Vagina (tissue), 2 donors: Measurements from ENCODE around the gene ZIC5. TPM values are rescaled to one million over a fixed set of nuclear protein-coding genes. Genes with fewer than 3 reads are reported as not detected.

ENCODE experiments used
- DNase-seq, 2 donors: peaks; one replicate each; pipeline ENCODE4 v3.0.0-alpha.2; 2017; ENCODE audit errors: extremely low spot score in 2 of 2
- H3K27ac ChIP-seq: fragments of 200-600 bp; sonication (generic); one replicate; pipeline ENCODE4 v1.5.1; 2019
- H3K27me3 ChIP-seq: fragments of 200-600 bp; sonication (generic); one replicate; pipeline ENCODE4 v1.5.1; 2019
- H3K36me3 ChIP-seq, 2 donors: fragments of 200-600 bp; sonication (generic); one replicate each; pipeline ENCODE4 v1.5.1; 2017 to 2019
- H3K4me1 ChIP-seq: fragments of 200-600 bp; sonication (generic); one replicate; pipeline ENCODE4 v1.5.1; 2019
- H3K4me3 ChIP-seq, 2 donors: fragments of 200-600 bp; sonication (generic); 1 replicate in 1 of 2; 2 replicates in 1 of 2; pipeline ENCODE4 v1.5.1; 2016 to 2019
- H3K9me3 ChIP-seq: fragments of 200-600 bp; sonication (generic); one replicate; pipeline ENCODE4 v1.5.1; 2019
- POLR2A ChIP-seq, 2 donors: fragments of 450-650 bp; IDR thresholded peaks; one replicate each; pipeline ENCODE4 v1.6.1; 2017; ENCODE audit warnings: antibody characterized with exemption in 2 of 2, mild to moderate bottlenecking in 2 of 2, moderate library complexity in 2 of 2
- POLR2AphosphoS5 ChIP-seq, 2 donors: sonication (generic); formaldehyde crosslinking; IDR thresholded peaks; one replicate each; pipeline ENCODE4 v1.9.0; 2017; ENCODE audit warnings: antibody characterized with exemption in 2 of 2, mild to moderate bottlenecking in 2 of 2, low read depth in 1 of 2; ENCODE audit not compliant: insufficient read depth in 1 of 2
- intact Hi-C: fragments of 100-400 bp; cut with DNase I; formaldehyde crosslinking; loops from one replicate; pipeline ENCODE4 v1.15.1; 2023
- total RNA-seq: library from RNA; depleted of rRNA; stranded (reverse); fragments of >200 nt; gene quantifications from one replicate; pipeline ENCODE4 v1.2.3, GENCODE V29; 2016
- TF ChIP-seq, protein P1 (sequence below), 3 experiments: fragments of 450-650 bp in 2 of 3; fragments of 200-600 bp in 1 of 3; sonication (generic) in 1 of 3; IDR thresholded peaks; one replicate each; pipeline ENCODE4 v1.5.1; 2017 to 2019; ENCODE audit warnings: antibody characterized with exemption in 3 of 3, mild to moderate bottlenecking in 2 of 3, moderate library complexity in 2 of 3

Gene ZIC5
- total RNA-seq, 1 donor from 2014 or later = not detected

DNA sequence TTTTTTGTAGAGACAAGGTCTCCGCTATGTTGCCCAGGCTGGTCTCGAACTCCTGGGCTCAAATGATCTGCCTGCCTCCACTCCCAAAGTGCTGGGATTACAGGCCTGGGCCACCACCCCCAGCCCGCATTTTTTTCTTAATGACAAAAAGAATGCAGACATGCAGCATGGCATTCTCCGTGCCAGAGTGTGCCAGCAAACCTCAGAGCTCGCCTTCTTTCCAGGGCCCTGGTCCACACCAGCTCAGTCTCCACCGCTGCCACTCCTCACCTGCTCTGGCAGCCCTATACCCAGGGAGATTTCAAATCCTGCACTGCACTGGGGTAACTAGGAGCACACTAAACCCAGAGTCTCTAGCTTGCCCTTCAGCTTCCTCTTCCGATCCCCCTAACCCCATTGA is 41.7 kb downstream of the ZIC5 start:
- DNase-seq = no peak
- intact Hi-C loops = no loop called here
- Histone ChIP-seq H3K36me3 (no peaks in the 10 kb centered on the region), H3K9me3 (no peaks in the 10 kb centered on the region), H3K27ac (no peak overlapping the region), H3K27me3 (no peaks in the 10 kb centered on the region), H3K4me3 (no peak overlapping the region), H3K4me1 (no peaks in the 10 kb centered on the region)
- TF ChIP-seq POLR2A (IDR thresholded peaks at IDR 0.05) (no peak), POLR2AphosphoS5 (IDR thresholded peaks at IDR 0.05; ENCODE audit: insufficient read depth in 1 of 2, low read depth in 1 of 2) (no peak)
- TF ChIP-seq, protein P1, sequence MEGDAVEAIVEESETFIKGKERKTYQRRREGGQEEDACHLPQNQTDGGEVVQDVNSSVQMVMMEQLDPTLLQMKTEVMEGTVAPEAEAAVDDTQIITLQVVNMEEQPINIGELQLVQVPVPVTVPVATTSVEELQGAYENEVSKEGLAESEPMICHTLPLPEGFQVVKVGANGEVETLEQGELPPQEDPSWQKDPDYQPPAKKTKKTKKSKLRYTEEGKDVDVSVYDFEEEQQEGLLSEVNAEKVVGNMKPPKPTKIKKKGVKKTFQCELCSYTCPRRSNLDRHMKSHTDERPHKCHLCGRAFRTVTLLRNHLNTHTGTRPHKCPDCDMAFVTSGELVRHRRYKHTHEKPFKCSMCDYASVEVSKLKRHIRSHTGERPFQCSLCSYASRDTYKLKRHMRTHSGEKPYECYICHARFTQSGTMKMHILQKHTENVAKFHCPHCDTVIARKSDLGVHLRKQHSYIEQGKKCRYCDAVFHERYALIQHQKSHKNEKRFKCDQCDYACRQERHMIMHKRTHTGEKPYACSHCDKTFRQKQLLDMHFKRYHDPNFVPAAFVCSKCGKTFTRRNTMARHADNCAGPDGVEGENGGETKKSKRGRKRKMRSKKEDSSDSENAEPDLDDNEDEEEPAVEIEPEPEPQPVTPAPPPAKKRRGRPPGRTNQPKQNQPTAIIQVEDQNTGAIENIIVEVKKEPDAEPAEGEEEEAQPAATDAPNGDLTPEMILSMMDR (IDR thresholded peaks at IDR 0.05) = no peak

DNA sequence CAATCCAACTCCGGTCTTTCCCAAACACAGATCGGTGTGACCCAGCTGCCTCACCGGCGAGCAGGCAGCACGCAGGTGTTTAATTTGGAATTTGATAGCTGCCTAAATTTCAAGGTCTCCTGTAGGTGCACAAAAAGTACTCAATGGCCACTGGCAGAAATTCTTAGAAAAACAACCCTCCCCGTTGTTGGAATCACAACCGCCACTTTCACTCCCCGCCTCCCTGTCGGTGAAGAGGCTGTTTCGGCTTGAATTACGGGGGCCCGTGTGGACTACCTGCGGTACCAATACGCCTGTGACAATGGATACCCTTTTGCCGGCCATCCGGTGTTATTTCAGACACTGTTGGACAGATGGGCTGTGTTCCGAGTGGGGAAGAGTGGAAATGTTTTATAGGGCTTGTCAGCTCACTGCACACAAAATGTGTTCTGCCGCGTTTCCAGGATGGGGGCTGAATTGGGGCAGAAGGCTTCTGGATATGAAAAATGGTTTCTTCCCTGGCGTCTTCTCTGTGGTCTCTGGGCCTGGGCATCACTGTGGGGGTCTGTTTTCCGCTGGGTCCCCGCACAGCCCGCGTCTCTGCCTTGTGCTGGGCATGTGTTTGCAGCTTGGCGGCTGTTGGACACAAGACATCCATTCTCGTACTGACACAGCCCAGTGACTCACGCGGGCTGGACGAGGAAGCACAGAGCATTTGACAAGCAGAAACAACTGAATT is 45.4 kb downstream of the ZIC5 start:
- intact Hi-C loops = no loop called here
- Histone ChIP-seq H3K27ac (no peak overlapping the region), H3K9me3 (no peaks in the 10 kb centered on the region), H3K27me3 (no peaks in the 10 kb centered on the region), H3K4me3 (peak overlapping the region in 1 of 2 donors; percentile 35), H3K36me3 (no peaks in the 10 kb centered on the region), H3K4me1 (no peaks in the 10 kb centered on the region)
- no peak for DNase-seq
- no peak for TF ChIP-seq POLR2A (IDR thresholded peaks at IDR 0.05)
- TF ChIP-seq, protein P1 (IDR thresholded peaks at IDR 0.05) = no peak
- TF ChIP-seq POLR2AphosphoS5 (IDR thresholded peaks at IDR 0.05; ENCODE audit: insufficient read depth in 1 of 2, low read depth in 1 of 2) = no peak

DNA sequence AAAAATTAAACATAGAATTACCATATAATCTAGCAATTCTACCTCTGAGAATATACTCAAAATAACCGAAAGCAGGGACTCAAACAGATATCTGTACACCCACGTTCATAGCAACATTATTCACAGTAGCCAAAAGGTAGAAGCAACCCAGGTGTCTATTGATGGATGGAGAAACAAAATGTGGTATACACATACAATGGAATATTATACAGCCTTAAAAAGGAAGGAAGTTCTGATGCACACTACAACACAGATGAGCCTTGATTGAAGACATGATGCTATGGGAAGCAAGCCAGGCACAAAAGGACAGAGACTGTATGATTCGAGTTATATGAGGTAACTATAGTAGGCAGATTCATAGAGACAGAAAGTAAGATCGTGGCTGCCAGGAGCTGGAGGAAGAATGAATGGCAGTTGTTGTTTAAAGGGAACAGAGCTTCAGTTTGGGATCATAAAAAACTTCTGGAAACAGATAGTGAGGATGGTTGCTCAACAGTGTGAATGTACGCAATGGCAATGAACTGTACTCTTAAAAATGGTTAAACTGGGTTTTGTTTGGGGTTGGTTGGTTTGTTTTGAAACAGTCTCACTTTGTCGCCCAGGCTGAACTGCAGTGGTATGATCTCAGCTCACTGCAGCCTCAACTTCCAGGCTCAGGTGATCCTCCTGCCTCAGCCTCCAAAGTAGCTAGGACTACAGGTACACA is 47.5 kb downstream of the ZIC5 start:
- intact Hi-C loops = no loop called here
- Histone ChIP-seq H3K27ac (no peak overlapping the region), H3K9me3 (no peaks in the 10 kb centered on the region), H3K4me3 (no peak overlapping the region), H3K36me3 (no peaks in the 10 kb centered on the region), H3K4me1 (no peaks in the 10 kb centered on the region), H3K27me3 (no peaks in the 10 kb centered on the region)
- no peak for TF ChIP-seq POLR2A (IDR thresholded peaks at IDR 0.05)
- DNase-seq = no peak

DNA sequence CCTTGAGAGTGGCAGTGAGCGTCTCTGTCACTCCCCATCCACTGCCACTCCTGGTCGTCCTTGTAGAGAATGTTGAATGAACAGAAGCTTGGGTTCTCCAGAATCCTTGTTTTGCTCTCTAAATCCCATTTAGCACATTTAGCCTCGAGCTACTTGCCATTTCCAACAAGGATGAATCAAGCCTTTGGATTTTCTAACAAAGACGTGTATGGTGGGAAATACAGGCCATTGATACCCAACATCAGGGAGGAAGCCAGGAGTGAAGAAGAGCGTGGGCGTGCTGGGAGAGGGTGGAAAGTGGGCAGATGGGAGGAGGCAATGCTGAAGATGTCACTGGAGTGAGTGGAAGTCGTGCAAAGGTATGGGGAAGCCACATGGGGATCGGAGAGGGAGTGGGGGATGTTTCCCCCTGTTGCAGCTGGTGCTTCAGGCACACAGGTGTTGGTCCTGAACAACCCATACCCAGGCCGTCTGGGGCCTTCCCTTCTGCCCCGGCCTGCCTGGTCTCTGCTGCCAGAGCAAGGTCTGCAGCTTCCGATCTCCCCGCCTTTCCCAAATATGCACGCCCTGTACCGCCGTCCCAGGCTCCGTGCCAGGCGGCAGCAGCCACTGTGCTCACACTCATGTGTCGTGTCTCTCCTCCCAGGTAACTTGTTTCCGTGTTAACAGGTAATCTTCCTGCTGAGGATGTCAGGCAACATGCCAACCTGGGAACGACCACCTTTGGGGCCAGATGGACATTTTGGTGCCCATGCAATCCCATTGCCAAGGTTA is 48.7 kb downstream of the ZIC5 start:
- no peaks in the 10 kb centered on the region for H3K36me3 ChIP-seq
- no peak overlapping the region for H3K4me3 ChIP-seq
- H3K9me3 ChIP-seq = no peaks in the 10 kb centered on the region
- no peak for DNase-seq
- TF ChIP-seq, protein P1 (IDR thresholded peaks at IDR 0.05) = no peak
- H3K27ac ChIP-seq = no peak overlapping the region
- H3K4me1 ChIP-seq = no peaks in the 10 kb centered on the region
- intact Hi-C loops = no loop called here
- no peaks in the 10 kb centered on the region for H3K27me3 ChIP-seq

DNA sequence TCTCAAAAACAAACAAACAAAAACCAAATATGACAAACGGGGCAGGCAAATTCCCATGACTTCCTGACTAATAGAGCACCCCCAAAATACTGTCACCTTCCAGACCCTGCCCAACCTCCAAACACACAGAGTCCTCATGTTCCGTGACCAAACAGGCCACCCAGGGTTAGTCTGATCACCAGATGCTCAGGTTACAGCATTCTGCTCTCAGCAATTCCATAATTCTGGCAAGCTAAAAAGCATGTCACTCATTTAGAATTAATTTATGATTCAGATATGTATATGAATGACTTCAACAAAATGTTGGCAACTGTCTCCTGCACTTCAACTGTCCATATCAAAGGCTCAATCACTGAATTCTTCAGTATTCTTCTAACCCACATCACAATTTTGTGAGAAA is 52.4 kb downstream of the ZIC5 start:
- intact Hi-C loops = loop anchor here (10.0 kb wide), 1 partner anchor 596 kb away; no protein-coding TSS in a partner anchor
- no peak overlapping the region for H3K27ac ChIP-seq
- H3K36me3 ChIP-seq = no peaks in the 10 kb centered on the region
- no peaks in the 10 kb centered on the region for H3K4me1 ChIP-seq
- H3K27me3 ChIP-seq = no peaks in the 10 kb centered on the region
- TF ChIP-seq, protein P1 (IDR thresholded peaks at IDR 0.05) = no peak
- TF ChIP-seq POLR2AphosphoS5 (IDR thresholded peaks at IDR 0.05; ENCODE audit: insufficient read depth in 1 of 2, low read depth in 1 of 2) (no peak), POLR2A (IDR thresholded peaks at IDR 0.05) (no peak)
- H3K4me3 ChIP-seq = no peak overlapping the region
- H3K9me3 ChIP-seq = no peaks in the 10 kb centered on the region
- no peak for DNase-seq
